Testis (tissue), 3 donors: ENCODE results near the gene MGAT3. TPM values are rescaled to one million over a fixed set of nuclear protein-coding genes. Genes with fewer than 3 reads are reported as not detected.
A peak's percentile ranks its signal among the peaks of the same experiment; 100 is the strongest.

Experiments
- DNase-seq: peaks from one replicate; pipeline ENCODE4 v3.0.0-alpha.2; 2019
- H3K27ac ChIP-seq, 2 donors: fragments of 200-600 bp; sonication (generic); one replicate each; pipeline ENCODE4 v1.5.1; 2019
- H3K27me3 ChIP-seq: fragments of 200-600 bp; sonication (generic); one replicate; pipeline ENCODE4 v1.5.1; 2019
- H3K36me3 ChIP-seq: fragments of 200-600 bp; sonication (generic); one replicate; pipeline ENCODE4 v1.5.1; 2017; ENCODE audit warnings: low read depth; ENCODE audit errors: missing control alignments
- H3K4me1 ChIP-seq: fragments of 200-600 bp; sonication (generic); one replicate; pipeline ENCODE4 v1.5.1; 2019
- H3K4me3 ChIP-seq, 2 donors: fragments of 200-600 bp; sonication (generic); one replicate each; pipeline ENCODE4 v1.5.1; 2017 to 2019
- H3K9me3 ChIP-seq: fragments of 200-600 bp; sonication (generic); one replicate; pipeline ENCODE4 v1.5.1; 2017
- CTCF ChIP-seq, 3 experiments: fragments of 450-650 bp in 2 of 3; fragments of 200-600 bp in 1 of 3; sonication (generic) in 1 of 3; IDR thresholded peaks; one replicate each; pipeline ENCODE4 v1.5.1; 2016 to 2019; ENCODE audit warnings: antibody characterized with exemption in 3 of 3, mild to moderate bottlenecking in 2 of 3, moderate library complexity in 1 of 3
- POLR2A ChIP-seq: fragments of 450-650 bp; IDR thresholded peaks from one replicate; pipeline ENCODE4 v1.6.1; 2017; ENCODE audit warnings: antibody characterized with exemption, mild to moderate bottlenecking, moderate library complexity
- WGBS, 2 donors: methylation state at CpG; one replicate each; pipeline ENCODE4 v1.1.5; 2018; 5-methylcytosine and 5-hydroxymethylcytosine counted together
- intact Hi-C: fragments of 100-400 bp; cut with DNase I; formaldehyde crosslinking; loops from one replicate; pipeline ENCODE4 v1.15.1; 2023; ENCODE audit warnings: low total_unique reads
- polyA plus RNA-seq: library from polyadenylated mRNA; stranded (reverse); fragments of 350-450 nt; fragmentation: Illumina TruSeq; extraction: RNeasy Lipid Tissue Mini Kit (QIAGEN cat#74804); gene quantifications from one replicate; pipeline ENCODE4 v1.2.3, GENCODE V29; 2014; ENCODE audit warnings: low read depth, low replicate concordance; ENCODE audit not compliant: insufficient read depth
- total RNA-seq, 2 donors: library from RNA; depleted of rRNA; stranded (reverse); fragments of >200 nt; gene quantifications; one replicate each; pipeline ENCODE4 v1.2.3, GENCODE V29; 2016

The MGAT3 gene
- total and polyA plus RNA-seq, 3 donors from 2014 or later = 4.6 to 9.7 (median 6.4) TPM

- Histone ChIP-seq H3K4me1 (peaks cover 54% of the 10 kb centered on the region), H3K36me3 (no peaks in the 10 kb centered on the region)
- WGBS, 2 donors = 9 to 11% methylated on average over 13 to 14 of the region's 14 CpGs
Measured at GRCh38 chr22:39522567-39523300, 65.9 kb downstream of the MGAT3 start.

GRCh38 chr22:39524089-39524752, 67.4 kb downstream of the MGAT3 start:
- TF ChIP-seq CTCF (IDR thresholded peaks at IDR 0.05) (no peak), POLR2A (no peak)
- H3K4me3 ChIP-seq = no peak overlapping the region
- H3K27ac ChIP-seq = no peak overlapping the region
- H3K4me1 ChIP-seq = peaks cover 58% of the 10 kb centered on the region
- no peak for DNase-seq
- H3K36me3 ChIP-seq = no peaks in the 10 kb centered on the region
- H3K27me3 ChIP-seq = no peaks in the 10 kb centered on the region
- WGBS, 2 donors = 55 to 69% methylated on average over 9 to 13 of the region's 13 CpGs
- no peaks in the 10 kb centered on the region for H3K9me3 ChIP-seq
- intact Hi-C loops = loop anchor here (10.0 kb wide), 2 partner anchors 209 to 349 kb away; partner anchors contain the start of gene RPL3

More at GRCh38 chr22:39522567-39523300, 65.9 kb downstream of the MGAT3 start:
- Histone ChIP-seq H3K27me3 (no peaks in the 10 kb centered on the region), H3K4me3 (peak overlapping the region in 1 of 2 donors; percentile 99), H3K9me3 (no peaks in the 10 kb centered on the region), H3K27ac (peak overlapping the region in 1 of 2 donors; percentile 98)
- intact Hi-C loops = loop anchor here (10.0 kb wide), 2 partner anchors 208 to 348 kb away; partner anchors contain the start of gene RPL3
- no peak for DNase-seq
- TF ChIP-seq CTCF (IDR thresholded peaks at IDR 0.05) (no peak), POLR2A (no peak)

- TF ChIP-seq POLR2A (no peak), CTCF (IDR thresholded peaks at IDR 0.05) (no peak)
- no peak for DNase-seq
- H3K4me3 ChIP-seq = no peak overlapping the region
- no peaks in the 10 kb centered on the region for H3K27me3 ChIP-seq
- H3K9me3 ChIP-seq = no peaks in the 10 kb centered on the region
- H3K4me1 ChIP-seq = peaks cover 65% of the 10 kb centered on the region
- peak overlapping the region in 1 of 2 donors; percentile 41 for H3K27ac ChIP-seq
- intact Hi-C loops = loop anchor here (10.0 kb wide), 2 partner anchors 210 to 350 kb away; partner anchors contain the start of gene RPL3
- 69 to 73% methylated on average over 8 to 10 of the region's 10 CpGs for whole genome bisulfite sequencing, 2 donors
- no peaks in the 10 kb centered on the region for H3K36me3 ChIP-seq
Measured at GRCh38 chr22:39524753-39525657, 68.2 kb downstream of the MGAT3 start.

GRCh38 chr22:39525658-39525975, 68.8 kb downstream of the MGAT3 start:
- 73% methylated on average over 4 of the region's 4 CpGs for WGBS, 2 donors
- DNase-seq = no peak
- Histone ChIP-seq H3K27me3 (no peaks in the 10 kb centered on the region), H3K9me3 (no peaks in the 10 kb centered on the region), H3K27ac (peak overlapping the region in 1 of 2 donors; percentile 41), H3K4me1 (peaks cover 68% of the 10 kb centered on the region), H3K4me3 (no peak overlapping the region), H3K36me3 (no peaks in the 10 kb centered on the region)
- no peak for TF ChIP-seq CTCF (IDR thresholded peaks at IDR 0.05)
- TF ChIP-seq POLR2A = no peak
- intact Hi-C loops = loop anchor here (10.0 kb wide), 2 partner anchors 211 to 351 kb away; partner anchors contain the start of gene RPL3
